Upper lobe of right lung (tissue), 1 donor: ENCODE measurements around the gene ARNT2. TPM values are rescaled to one million over a fixed set of nuclear protein-coding genes. Genes with fewer than 3 reads are reported as not detected.

Source experiments
- ATAC-seq: fragments of 200-7000 bp; cut with Tn5 transposase; one replicate; pipeline ENCODE4 v1.9.1; 2020; ENCODE audit warnings: mild to moderate bottlenecking, moderate library complexity
- DNase-seq: peaks from one replicate; pipeline ENCODE4 v3.0.0-alpha.2; 2020
- H3K27ac ChIP-seq: fragments of 200-600 bp; one replicate; pipeline ENCODE4 v1.8.0; 2022
- H3K27me3 ChIP-seq: fragments of 200-600 bp; one replicate; pipeline ENCODE4 v1.8.0; 2022; ENCODE audit warnings: mild to moderate bottlenecking
- H3K36me3 ChIP-seq: fragments of 200-600 bp; one replicate; pipeline ENCODE4 v1.8.0; 2022
- H3K4me1 ChIP-seq: fragments of 200-600 bp; one replicate; pipeline ENCODE4 v1.8.0; 2022
- H3K4me3 ChIP-seq: fragments of 200-600 bp; one replicate; pipeline ENCODE4 v1.8.0; 2022; ENCODE audit warnings: mild to moderate bottlenecking
- H3K9me3 ChIP-seq: fragments of 200-600 bp; one replicate; pipeline ENCODE4 v1.8.0; 2022
- intact Hi-C: fragments of 100-400 bp; cut with DNase I; formaldehyde crosslinking; loops from one replicate; pipeline ENCODE4 v1.11.0; 2022
- total RNA-seq: library from RNA; stranded (reverse); fragmentation: NEBNext Ultra II Directional; extraction: Animal tissue kit (Norgen Biotek cat#: 25700); gene quantifications from one replicate; pipeline ENCODE4 v1.2.1, GENCODE V29; 2021
- TF ChIP-seq, protein P1 (sequence below): fragments of 200-600 bp; IDR thresholded peaks from one replicate; pipeline ENCODE4 v1.8.0; 2022; ENCODE audit warnings: antibody characterized with exemption
- donor health status: DM: no; HTN: yes; CAD: no; lungs with severe emphysema.

ARNT2 gene
- total RNA-seq, 1 donor from 2014 or later = 12.9 TPM

DNA sequence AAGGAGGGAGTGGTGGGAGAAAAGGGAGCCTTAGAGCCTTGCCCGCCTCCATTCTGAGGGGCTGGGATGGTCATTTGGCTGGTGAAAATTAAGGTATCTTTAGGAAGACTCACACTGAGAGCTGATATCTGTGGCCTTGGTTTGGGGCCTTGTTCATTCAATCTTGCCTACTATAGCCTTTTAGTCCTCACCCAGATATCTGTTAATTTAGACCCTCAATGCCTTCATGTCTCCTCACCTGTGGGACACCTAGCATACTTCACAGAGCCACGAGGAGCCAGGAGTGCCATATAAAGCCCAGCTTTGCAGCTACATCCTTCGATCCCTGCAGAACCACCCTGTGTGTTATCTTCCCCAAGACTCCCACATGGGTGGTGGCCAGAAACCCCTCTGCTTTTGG, 4.7 kb upstream of the ARNT2 start:
- intact Hi-C loops = no loop called here
- Histone ChIP-seq H3K36me3 (no peaks in the 10 kb centered on the region), H3K27ac (no peak overlapping the region), H3K27me3 (peaks cover 8% of the 10 kb centered on the region), H3K4me3 (no peak overlapping the region), H3K9me3 (no peaks in the 10 kb centered on the region), H3K4me1 (no peaks in the 10 kb centered on the region)
- ATAC-seq (no peak), DNase-seq (no peak)
- TF ChIP-seq, protein P1, sequence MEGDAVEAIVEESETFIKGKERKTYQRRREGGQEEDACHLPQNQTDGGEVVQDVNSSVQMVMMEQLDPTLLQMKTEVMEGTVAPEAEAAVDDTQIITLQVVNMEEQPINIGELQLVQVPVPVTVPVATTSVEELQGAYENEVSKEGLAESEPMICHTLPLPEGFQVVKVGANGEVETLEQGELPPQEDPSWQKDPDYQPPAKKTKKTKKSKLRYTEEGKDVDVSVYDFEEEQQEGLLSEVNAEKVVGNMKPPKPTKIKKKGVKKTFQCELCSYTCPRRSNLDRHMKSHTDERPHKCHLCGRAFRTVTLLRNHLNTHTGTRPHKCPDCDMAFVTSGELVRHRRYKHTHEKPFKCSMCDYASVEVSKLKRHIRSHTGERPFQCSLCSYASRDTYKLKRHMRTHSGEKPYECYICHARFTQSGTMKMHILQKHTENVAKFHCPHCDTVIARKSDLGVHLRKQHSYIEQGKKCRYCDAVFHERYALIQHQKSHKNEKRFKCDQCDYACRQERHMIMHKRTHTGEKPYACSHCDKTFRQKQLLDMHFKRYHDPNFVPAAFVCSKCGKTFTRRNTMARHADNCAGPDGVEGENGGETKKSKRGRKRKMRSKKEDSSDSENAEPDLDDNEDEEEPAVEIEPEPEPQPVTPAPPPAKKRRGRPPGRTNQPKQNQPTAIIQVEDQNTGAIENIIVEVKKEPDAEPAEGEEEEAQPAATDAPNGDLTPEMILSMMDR = no peak

DNA sequence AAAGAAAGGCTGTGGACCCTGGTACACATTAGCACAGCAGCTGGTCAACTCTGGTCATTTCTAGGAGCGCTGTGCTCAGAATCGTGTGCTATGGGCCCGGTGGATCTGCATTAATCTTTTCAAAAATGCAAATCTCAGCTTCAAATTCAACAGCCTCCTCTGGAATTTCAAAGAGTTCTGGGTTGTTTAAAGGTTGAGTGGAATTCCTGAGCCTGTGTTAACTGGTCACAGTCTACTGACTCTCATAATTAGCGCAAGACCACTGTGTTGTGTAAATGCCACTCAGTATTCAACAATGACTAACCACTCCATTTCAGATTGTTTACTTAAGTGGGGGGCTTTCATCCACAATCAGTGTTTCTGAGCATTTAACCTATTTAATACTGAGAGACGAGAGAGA, 2.7 kb upstream of the ARNT2 start:
- no peaks in the 10 kb centered on the region for H3K4me1 ChIP-seq
- intact Hi-C loops = no loop called here
- no peaks in the 10 kb centered on the region for H3K36me3 ChIP-seq
- no peaks in the 10 kb centered on the region for H3K9me3 ChIP-seq
- TF ChIP-seq, protein P1 = no peak
- peaks cover 8% of the 10 kb centered on the region for H3K27me3 ChIP-seq
- no peak for ATAC-seq
- no peak for DNase-seq
- no peak overlapping the region for H3K4me3 ChIP-seq
- H3K27ac ChIP-seq = no peak overlapping the region

DNA sequence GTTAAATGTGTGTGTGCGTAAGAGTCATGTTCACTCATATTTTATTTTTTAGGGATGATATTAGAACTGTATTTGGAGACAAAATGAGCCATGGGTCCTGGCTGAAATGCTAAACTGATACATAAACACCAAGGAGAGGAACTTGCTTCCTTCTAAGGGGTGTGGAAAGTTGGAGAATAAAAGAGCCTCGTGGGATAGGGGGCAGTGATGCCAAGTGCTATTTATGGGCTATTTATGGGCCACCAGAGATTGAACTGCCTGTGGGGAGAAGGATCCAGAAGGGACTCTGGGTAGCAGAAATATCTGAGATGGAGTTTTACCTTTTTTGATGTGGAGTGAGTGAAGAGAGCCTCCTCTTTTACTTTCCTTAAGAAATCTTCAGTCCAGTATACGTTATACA, 1.8 kb upstream of the ARNT2 start:
- Histone ChIP-seq H3K27me3 (peaks cover 8% of the 10 kb centered on the region), H3K27ac (no peak overlapping the region), H3K4me3 (no peak overlapping the region), H3K4me1 (no peaks in the 10 kb centered on the region), H3K9me3 (no peaks in the 10 kb centered on the region), H3K36me3 (no peaks in the 10 kb centered on the region)
- DNase-seq = no peak
- intact Hi-C loops = no loop called here
- no peak for ATAC-seq
- TF ChIP-seq, protein P1 = no peak

DNA sequence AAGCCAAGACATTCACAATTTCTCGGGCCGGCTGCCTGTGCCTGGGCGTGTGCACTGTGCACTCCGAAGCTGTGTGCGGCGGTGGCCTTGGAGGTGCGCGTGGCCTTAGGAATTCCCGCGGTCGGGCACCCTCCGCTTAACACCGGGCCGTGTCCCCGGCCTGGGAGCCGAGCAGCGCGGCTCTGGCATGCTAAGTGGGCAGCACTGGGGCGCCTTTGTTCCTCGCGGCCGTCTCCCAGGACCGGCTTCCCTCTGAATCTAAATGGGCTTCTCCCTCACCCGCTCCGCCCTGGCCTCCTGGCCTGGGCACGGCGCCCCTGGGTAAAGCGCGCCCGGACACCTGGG, 498 bp upstream of the ARNT2 start:
- Histone ChIP-seq H3K36me3 (no peaks in the 10 kb centered on the region), H3K27ac (no peak overlapping the region), H3K9me3 (no peaks in the 10 kb centered on the region), H3K4me1 (no peaks in the 10 kb centered on the region), H3K4me3 (peak overlapping the region; percentile 50), H3K27me3 (peaks cover 8% of the 10 kb centered on the region)
- DNase-seq (peak; percentile 71), ATAC-seq (peak; percentile 74)
- TF ChIP-seq, protein P1 = no peak
- intact Hi-C loops = no loop called here

DNA sequence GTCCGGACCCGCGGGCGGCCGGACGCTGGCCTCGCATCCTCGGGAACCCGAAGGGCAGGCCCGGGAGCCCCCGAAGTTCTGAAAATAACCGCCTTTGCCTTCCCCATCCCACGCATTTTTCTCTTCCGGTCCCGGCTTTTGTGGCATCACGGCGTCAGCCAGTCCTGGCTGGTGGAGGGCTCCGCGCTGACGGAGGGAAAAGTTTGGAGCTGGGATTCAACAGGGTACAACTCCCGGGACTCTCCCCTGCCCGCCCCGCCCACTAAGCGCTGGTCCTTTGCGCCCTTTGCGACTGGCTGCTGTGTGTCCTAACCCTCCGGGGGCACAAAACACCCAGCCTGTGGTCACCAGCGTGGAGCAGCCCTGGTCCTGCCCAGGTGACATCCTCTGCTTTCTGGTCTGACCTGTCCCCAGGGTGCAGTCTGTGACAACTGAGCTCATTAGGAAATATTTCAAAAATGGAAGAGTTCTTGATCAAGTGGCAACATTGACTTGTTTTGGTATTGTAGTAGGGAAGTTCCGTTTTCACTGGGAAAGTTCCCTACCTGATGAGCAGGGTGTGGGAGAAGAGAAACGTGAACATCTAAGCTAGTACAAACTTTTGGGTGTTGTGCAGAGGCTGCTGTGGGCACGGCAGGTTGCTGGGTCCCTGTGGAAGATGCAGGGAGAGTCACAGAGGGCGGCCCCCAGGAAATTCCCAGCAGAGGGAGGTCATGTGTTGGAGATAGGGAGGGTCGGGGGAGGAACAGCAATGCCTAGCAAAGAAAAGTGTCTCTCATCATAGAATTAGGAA, 775 bp downstream of the ARNT2 start:
- no peaks in the 10 kb centered on the region for H3K9me3 ChIP-seq
- H3K4me1 ChIP-seq = no peaks in the 10 kb centered on the region
- no peaks in the 10 kb centered on the region for H3K36me3 ChIP-seq
- TF ChIP-seq, protein P1 = no peak
- no peak overlapping the region for H3K27ac ChIP-seq
- ATAC-seq (peak; percentile 12), DNase-seq (peak; percentile 68)
- H3K4me3 ChIP-seq = peak overlapping the region; percentile 50
- intact Hi-C loops = no loop called here
- peaks cover 8% of the 10 kb centered on the region for H3K27me3 ChIP-seq

DNA sequence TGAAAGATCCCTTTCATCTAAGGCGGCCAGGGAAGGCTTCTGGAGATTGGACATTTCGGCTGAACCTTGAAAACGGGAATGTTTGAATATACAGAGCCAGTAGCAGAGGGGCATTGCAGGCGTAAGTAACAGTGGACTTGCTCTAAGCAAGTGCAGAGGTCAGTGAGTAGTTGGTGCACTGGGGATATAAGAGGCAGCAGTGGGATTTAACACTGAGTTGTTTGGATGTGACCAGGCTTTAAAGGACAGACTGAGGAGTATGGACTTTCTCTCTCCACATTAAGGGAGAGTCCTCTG, 1.3 kb downstream of the ARNT2 start:
- H3K4me1 ChIP-seq = no peaks in the 10 kb centered on the region
- no peaks in the 10 kb centered on the region for H3K36me3 ChIP-seq
- intact Hi-C loops = no loop called here
- no peak for ATAC-seq
- TF ChIP-seq, protein P1 = no peak
- no peak overlapping the region for H3K4me3 ChIP-seq
- H3K27me3 ChIP-seq = peaks cover 8% of the 10 kb centered on the region
- no peaks in the 10 kb centered on the region for H3K9me3 ChIP-seq
- no peak overlapping the region for H3K27ac ChIP-seq
- no peak for DNase-seq
